WI38 (cell line): ENCODE data around the gene WASF1.

Experiments
- H3K4me3 ChIP-seq: 2 replicates; pipeline ENCODE4 v1.5.1; 2011; ENCODE audit warnings: low read depth, mild to moderate bottlenecking, control low read depth, low read length
- CTCF ChIP-seq: IDR thresholded peaks from 2 replicates; pipeline ENCODE4 v1.5.1; 2012; ENCODE audit warnings: low read depth, mild to moderate bottlenecking, control low read depth, low read length

WASF1 gene

GRCh38 chr6:110050440-110050813, 129.0 kb downstream of the WASF1 start:
- TF ChIP-seq CTCF, result no peak
- no peak overlapping the region for H3K4me3 ChIP-seq
